GM21737 (cell line): ENCODE measurements around the gene UPK1A.
A peak's percentile ranks its signal among the peaks of the same experiment; 100 is the strongest.
"Not testable (repeated sequence)": the region's sequence is repeated elsewhere in the genome, so short reads cannot be mapped to it uniquely, and the experiment has no call there.

ENCODE experiments used
- ATAC-seq: cut with Tn5 transposase; IDR thresholded peaks from one replicate; pipeline ENCODE4 v1.9.1; 2021; ENCODE audit warnings: mild to moderate bottlenecking, moderate library complexity; ENCODE audit not compliant: unreplicated experiment

Gene UPK1A

DNA sequence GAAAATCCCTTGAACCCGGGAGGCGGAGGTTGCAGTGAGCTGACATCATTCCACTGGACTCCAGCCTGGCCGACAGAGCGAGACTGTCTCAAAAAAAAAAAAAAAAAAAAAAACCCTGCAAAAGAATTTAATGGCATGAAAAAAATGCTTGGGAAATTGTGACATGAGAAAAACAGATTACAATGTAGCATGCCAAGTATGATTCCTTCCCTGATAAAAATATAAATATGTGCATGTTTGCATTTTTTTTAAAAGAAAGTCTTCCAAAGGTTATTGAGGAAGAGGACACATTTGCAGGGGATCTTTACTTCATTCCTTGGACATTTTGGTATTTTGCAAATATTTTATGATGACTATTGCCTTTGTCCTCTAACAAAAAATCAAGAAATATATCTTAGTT, 23.5 kb downstream of the UPK1A start:
- no peak for ATAC-seq

DNA sequence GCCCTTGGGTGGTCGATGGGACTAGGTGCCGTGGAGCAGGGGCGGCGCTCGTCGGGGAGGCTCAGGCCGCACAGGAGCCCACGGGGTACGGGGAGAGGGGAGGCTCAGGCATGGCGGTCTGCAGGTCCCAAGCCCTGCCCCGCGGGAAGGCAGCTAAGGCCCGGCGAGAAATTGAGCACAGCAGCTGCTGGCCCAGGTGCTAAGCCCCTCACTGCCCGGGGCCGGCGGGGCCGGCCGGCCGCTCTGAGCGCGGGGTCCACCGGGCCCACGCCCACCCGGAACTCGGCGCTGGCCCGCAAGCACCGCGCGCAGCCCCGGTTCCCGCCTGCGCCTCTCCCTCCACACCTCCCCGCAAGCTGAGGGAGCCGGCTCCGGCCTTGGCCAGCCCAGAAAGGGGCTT, 24.8 kb downstream of the UPK1A start:
- ATAC-seq, result not testable (repeated sequence)

DNA sequence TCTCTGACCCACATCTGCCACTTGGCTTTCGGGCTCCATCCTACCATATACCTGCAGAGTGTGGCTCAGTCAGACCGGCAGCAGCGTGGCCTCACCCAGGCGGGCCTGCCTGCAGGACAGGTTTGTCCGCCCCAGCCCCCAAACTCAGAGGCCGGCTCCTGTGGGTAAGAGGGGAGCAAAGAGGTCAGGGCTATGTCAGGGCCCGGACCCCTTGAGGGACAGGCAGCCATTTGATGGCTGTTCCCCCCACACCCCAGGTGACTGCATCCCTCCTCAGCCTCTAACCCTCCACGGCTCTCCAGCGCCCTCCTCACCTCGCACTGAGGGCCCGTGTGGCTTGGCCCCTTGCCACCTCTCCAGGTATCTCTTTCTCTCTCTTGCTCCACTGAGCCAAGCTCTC, 25.7 kb downstream of the UPK1A start:
- ATAC-seq, result no peak

DNA sequence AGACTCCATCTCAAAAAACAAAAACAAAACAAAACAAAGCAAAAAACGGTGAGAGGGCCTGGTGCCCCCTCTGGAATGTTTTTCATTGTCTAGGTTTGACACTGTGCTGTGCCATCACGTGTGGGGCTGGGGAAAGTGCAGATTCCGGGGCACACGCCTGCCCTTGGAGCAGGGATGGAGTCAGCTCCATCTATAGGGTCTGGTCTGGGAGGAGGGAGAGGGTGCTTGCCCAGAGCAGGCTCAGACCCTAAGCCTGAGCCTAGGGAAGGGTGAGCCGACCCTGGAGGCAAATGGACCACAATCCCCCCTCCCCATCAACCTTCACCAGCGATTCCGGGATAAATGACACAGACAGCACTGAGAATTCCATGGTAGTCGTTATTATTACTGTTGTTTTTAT, 27.1 kb downstream of the UPK1A start:
- ATAC-seq, result peak; percentile 13

DNA sequence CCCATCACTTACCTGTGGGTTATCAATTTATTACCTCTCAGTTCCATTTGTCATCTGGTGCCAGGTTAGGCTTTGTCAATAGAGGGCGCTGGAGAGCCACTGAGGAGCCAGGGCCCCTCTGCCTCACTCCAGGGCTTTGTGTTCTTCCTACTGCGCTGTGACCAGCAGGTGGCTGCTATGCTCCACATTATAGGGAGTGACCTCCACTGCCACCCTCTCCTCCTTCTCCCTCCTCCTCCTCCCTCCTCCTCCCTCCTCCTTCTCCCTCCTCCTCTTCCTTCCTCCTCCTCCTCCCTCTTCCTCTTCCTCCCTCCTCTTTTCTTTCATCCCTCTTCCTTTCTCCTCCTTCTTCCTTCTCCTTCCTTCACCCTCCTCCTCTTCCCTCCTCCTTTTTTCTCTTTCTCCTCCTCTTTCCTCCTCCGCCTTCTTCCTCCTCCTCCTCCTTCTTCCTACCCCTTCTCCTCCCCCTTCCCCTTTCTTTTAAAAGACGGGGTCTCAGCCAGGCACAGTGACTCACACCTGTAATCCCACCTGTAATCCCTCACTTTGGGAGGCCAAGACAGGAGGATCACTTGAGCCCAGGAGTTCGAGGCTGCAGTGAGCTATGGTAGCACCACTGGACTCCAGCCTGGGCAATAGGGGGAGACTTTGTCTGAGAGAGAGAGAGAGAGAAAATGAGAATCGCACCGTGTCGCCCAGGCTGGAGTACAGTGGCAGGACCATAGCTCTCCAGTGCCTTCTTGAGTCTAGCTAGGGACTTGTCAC, 27.7 kb downstream of the UPK1A start:
- peak; percentile 83 for ATAC-seq

DNA sequence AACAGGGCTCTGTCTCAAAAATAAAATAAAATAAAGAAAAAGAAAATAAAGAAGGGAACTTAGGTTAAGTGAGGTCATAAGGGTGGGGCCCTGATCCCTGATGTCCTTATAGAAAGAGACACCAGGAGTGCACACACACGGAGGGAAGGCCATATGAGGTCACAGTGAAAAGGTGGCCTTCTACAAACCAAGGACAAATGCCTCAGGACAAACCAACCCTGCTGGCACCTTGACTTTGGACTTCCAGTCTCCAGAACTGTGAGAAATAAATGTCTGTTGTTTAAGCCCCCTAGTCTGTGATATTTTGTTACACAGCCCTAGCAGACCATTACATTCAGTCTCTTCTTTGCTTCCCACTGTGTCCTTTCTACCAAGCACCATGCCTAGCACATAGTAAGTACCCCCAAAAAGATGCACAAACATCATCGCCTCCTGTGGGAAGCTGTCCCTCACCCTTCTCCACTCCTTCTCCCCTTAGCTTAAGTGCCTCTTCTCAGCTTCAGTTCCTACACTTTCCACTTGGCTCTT, 29.6 kb downstream of the UPK1A start:
- no peak for ATAC-seq

DNA sequence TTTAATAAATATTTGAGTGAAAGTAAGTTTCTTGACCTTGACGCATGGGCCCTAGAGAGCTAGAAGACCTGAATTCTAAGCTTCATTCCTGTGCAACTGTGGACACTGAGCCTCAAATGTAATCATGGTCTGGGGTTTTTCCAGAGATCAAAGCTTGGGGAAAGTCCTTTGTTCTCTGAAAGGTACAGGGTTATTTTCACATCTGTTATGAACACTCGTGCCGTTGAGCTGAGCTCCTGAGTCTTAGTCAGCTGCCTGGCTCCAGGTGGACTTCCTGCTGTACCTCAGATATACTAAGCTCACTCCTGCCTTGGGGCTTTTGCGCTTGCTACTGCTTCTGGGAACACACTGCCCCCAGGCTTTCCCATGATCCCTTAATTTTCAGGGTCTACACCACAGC, 30.5 kb downstream of the UPK1A start:
- ATAC-seq, result no peak

DNA sequence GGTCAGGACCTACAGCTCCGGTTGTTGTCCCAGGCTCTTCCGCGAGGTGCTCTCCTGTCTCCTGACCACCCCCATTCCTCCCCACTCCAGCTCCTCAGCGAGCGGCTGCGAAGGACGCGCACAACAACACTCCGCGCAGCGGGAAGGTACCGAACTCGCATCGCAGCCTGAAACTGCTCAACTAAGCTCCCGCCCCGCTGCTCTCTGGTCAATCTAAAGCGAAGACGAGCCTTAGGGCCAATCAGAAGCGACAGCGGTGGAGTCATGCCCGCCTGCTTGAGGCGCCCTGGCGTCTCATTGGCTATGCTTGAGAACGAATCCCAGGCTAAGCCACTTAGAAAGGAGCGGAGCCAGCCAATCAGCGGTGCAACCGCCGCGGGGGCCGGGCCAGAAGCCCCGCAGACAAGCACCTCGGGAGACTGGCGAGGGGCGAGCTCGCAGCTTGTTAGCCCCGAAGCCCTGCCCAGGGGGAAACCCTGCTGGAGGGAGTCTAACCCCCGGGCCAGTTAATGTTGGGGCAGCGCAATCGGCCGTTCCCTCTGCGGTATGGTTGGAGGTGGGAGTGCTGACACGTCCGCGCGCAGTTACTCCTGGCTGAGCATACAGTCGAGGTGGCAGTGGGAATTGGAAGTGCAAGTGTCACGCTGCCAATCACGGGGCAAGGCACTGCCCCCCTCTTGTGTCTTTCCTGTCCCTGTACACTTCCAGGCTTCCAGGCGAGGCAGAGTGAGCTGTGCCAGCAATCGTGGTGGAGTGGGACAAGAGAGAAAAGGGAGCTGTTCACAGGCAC, 36.1 kb downstream of the UPK1A start:
- ATAC-seq, result peak; percentile 95

DNA sequence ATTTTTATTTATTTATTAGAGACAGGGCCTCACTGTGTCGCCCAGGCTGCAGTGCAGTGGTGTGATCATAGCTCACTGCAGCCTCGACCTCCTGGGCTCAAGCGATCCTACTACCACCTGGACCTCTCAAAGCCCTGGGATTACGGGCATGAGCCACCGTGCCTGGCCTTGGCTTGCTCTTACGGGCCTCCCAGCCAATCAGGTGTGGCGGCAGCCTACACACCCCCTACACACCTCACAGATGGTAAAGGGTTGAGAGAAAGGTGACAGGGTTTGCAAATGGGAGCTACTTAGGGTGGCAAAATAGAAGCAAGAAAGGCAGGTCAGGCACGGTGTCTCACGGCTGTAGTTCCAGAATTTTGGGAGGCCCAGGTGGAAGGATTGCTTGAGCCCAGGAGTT, 37.0 kb downstream of the UPK1A start:
- ATAC-seq, result no peak

DNA sequence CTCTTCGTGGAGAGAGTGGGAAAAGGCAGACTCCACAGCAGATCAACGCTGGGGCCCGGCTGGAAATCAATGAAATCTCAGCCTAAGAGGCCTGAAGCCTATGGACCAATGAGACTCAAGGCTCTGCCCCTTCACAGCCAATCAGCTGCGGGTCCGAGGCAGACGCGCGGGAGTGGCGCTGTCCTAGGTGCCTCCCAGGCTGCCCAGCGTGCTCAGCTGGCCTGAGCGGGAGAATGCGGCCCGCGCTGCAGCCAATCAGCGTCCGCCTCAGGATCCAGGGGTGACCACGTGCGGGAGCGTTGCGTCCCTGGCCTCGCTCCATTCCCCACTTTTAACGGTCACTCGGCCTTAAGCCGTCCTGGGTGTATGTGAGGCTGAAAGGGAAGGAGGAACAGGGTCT, 37.9 kb downstream of the UPK1A start, which contains the start of gene ZBTB32:
TSS of gene ZBTB32 (plus strand) at position 341 of the 400 bp plus-strand sequence. CDS start 10,069 bp downstream, outside the sequence.
- no peak for ATAC-seq

DNA sequence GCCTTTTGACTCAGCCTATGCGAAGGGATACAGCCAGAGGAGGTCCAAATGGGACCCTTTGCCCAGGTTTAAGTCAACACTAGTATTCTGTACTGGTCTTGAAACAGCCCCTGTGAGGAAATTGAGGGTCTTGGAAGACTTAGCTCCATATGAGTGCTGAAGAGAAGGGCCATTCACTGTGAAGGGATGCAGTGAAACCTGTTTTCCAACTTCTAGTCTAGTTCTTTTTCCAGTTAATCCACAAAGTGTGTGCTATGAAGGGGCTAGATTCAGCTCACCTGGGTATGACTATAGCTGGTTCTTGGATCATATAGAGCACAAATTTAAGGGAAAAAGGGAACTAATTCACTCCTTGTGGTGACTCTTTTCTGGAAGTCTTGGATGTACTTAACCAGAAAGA, 42.1 kb downstream of the UPK1A start:
- ATAC-seq, result no peak

DNA sequence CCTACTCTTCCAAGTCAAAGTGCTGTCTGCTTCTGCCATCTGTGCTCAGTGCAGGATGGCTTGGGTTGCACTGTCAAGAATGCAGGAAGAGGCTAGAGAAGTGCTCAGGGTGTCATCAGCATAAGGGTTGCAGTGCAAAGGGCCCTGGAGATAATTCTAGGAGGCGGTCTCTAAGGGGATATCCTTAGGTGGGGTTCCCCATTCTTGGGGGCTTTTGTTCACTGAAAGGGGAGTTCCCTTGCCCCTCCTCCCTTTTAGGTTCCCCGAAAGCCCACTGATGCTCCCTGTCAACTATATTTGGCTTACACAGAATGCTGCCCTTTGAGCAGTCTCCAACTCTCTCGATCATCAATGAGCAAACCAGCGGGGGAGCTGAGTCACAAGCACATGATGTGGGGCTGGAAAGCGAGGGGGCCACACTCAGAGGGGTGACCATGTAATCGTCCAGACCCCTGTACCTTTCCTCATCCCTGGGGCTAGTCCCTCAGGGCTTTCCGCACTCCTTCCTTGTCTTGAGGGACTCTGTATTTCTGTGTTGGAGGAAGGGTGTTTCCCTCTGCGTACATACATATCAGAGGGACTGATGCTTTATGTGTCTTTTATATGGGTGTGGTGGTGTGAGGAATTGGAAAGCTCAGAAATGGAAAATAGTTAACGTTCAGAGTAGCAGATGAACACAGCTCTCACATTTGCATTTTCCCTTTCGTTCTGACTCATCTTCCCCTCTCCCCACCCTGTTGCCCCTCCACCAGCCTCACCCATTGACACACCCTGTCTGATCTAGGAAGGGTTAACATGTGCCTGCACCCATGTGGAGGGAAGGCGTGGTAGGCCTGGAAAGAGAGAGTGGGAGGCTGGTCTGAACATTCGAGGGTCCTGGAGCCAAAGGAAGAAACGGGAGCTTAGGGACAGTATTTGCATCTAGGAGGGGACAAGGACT, 44.7 kb downstream of the UPK1A start:
- ATAC-seq, result peak; percentile 35

DNA sequence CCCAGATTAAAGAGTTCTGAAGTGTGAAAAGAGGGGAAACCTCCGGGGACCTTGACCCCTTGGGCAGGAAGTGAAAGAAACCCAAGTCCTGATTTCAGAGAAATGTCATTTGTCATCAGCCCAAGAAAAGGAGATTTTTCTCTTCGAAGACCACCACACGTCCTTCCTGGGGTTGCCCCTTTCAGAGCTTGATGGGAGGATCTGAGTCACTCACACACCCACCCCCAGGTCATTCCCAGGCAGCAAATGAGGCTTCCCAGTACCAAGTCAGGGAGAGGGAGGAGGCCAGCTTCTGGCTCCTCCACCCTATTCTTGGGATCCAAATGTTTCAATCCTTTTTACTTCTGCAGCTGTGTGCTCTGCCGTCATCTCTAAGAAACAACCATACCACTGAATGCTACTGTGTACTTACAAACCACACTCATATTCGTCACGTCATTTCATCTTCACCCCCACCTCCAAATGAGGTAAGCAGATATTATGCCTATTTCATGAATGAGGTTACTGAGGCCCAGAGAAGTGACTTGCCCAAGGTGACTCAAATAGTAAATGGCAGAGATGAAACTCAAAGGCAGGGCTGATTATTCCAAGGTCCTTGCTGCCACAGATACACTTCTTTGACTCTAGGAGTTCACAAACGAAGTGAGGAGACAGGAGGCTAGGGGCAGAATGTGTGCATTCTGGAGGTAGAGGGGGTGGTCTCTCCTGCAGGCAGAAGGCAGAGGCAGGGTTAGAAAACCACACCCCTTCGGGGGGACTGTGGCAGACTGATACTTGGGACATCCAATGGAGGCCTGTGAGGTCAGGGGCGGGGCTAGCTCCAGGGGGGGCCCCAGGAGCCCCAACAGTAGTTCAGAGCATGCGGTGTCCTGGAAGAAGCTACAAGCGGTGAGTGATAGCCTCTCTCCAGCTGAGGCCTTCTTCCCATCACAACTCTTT, 46.5 kb downstream of the UPK1A start:
- ATAC-seq, result no peak

DNA sequence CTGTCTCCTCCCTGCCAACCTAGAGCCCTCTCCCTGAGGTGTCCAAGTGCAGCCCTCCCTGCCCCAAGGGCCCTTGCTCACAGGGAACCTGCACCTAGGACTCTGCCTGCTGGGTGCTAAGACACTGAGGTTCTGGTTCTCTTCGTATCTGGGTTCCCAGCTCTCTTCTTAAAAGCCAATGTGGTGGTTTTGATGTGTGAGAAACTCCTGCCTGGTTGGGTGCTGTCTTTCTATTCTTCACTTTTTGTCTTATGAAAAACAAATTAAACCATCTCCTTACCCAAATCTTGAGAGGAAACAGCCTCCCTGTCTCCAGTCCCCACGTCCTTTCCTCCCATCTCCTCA, 47.2 kb downstream of the UPK1A start:
- ATAC-seq, result no peak

DNA sequence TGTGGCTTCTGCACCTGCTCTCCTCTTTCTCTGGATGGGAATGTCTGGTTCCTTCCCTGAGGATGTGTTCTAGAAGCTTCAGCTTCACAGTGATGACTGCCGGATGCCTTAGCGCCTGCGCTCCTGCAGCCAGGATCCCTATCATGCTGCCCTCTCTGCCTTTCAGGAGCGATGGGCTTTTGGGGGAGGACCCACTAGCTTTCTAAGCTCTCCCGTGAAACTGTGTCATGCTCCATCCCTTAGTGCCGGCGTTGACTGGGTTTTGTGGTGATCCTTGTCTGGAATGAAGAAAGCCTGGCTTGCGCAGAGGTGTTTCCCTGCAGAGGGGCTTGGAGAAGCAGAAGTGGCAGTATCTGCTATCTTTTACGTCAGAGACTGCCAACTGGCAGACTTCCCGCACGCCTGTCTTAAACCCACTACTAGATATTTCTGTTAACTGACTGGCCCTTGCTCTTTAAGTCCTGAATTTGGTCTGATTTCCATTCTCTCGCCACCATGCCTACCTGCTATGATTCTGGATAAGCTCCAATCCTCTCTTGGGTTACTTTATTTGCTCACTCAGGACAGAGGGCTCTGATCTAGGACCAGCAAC, 47.7 kb downstream of the UPK1A start:
- no peak for ATAC-seq

DNA sequence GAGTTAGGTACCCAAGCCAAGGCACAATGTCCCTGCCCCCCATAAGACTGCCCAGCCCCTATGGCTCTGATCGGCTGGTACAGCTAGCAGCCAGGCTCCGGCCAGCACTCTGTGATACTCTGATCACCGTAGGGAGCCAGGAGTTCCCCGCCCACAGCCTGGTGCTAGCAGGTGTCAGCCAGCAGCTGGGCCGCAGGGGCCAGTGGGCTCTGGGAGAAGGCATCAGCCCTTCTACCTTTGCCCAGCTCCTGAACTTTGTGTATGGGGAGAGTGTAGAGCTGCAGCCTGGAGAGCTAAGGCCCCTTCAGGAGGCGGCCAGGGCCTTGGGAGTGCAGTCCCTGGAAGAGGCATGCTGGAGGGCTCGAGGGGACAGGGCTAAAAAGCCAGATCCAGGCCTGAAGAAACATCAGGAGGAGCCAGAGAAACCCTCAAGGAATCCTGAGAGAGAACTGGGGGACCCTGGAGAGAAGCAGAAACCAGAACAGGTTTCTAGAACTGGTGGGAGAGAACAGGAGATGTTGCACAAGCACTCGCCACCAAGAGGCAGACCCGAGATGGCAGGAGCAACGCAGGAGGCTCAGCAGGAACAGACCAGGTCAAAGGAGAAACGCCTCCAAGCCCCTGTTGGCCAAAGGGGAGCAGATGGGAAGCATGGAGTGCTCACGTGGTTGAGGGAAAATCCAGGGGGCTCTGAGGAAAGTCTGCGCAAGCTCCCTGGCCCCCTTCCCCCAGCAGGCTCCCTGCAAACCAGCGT, 48.5 kb downstream of the UPK1A start:
- ATAC-seq, result no peak

DNA sequence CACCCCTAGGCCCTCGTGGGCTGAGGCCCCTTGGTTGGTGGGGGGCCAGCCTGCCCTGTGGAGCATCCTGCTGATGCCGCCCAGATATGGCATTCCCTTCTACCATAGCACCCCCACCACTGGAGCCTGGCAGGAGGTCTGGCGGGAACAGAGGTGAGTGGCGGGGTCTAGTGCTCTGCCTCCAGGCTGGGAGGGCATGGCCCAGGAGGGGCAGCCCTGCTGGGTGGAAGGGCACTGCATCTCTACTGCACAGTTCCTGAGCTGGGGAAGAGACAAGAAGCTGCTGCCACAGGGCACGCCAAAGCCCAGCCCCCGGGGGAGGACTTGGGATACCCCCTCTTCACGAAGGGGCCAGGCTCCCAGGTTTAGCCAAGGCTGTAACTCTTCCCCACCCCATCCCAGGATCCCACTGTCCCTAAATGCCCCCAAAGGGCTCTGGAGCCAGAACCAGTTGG, 49.1 kb downstream of the UPK1A start:
- ATAC-seq, result no peak

DNA sequence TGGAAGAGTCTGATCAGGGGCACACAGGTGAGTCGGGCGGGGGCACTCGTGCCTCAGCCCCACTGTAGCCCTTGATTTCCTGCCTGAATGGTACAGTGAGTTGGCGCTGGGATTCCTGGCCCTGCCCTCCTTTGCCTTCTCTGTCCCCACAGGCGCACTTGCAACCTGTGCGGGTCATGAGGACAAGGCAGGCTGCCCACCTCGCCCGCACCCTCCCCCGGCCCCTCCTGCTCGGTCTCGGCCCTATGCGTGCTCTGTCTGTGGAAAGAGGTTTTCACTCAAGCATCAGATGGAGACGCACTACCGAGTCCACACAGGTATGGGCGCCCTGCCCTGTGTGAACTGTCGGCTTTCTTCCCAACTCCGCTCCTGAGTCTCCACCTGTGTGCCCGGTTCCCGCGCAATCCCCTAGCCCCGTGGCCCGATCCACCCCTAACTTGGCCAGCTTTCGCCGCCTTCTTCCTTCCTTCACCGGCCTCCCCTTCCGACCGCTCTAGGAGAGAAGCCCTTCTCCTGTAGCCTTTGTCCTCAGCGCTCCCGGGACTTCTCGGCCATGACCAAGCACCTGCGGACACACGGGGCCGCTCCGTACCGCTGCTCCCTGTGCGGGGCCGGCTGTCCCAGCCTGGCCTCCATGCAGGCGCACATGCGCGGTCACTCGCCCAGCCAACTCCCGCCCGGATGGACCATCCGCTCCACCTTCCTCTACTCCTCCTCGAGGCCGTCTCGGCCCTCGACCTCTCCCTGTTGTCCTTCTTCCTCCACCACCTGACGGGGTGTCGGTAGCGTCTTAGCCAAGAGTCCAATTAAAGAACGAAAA, 49.9 kb downstream of the UPK1A start:
- ATAC-seq, result no peak
